Activated CD4-positive, alpha-beta memory T cell treated with anti-CD3 and anti-CD28 coated beads for 36 hours (primary cell): Measurements from ENCODE around the gene EIF4G3. TPM values are rescaled to one million over a fixed set of nuclear protein-coding genes. Genes with fewer than 3 reads are reported as not detected.
"Not testable (repeated sequence)": the region's sequence is repeated elsewhere in the genome, so short reads cannot be mapped to it uniquely, and the experiment has no call there.

Source experiments
- CTCF ChIA-PET: fragments of 350-600 bp; sonication (Branson Sonifier 250); formaldehyde crosslinking; loops from one replicate; lab custom pipeline; 2021; ENCODE audit warnings: antibody characterized with exemption, inconsistent platforms; lab: Charles Lee
- POLR2A ChIA-PET: fragments of 350-600 bp; sonication (Branson Sonifier 250); formaldehyde crosslinking; loops from one replicate; lab custom pipeline; 2021; ENCODE audit warnings: antibody characterized with exemption; lab: Charles Lee
- DNase-seq: peaks from one replicate; pipeline ENCODE4 v3.0.0-alpha.2; 2020
- H3K27ac Mint-ChIP-seq: one replicate; pipeline ENCODE4 v1.8.0; 2021; ENCODE audit warnings: mixed read lengths
- H3K27me3 Mint-ChIP-seq: one replicate; pipeline ENCODE4 v1.8.0; 2021; ENCODE audit warnings: mixed read lengths
- H3K36me3 Mint-ChIP-seq: one replicate; pipeline ENCODE4 v1.8.0; 2021; ENCODE audit warnings: mixed read lengths
- H3K4me1 Mint-ChIP-seq: one replicate; pipeline ENCODE4 v1.8.0; 2021; ENCODE audit warnings: low read depth, mixed read lengths
- H3K4me3 Mint-ChIP-seq: one replicate; pipeline ENCODE4 v1.8.0; 2021; ENCODE audit warnings: mild to moderate bottlenecking, mixed read lengths
- H3K9me3 Mint-ChIP-seq: one replicate; pipeline ENCODE4 v1.8.0; 2021; ENCODE audit warnings: mixed read lengths
- intact Hi-C: fragments of 100-400 bp; cut with micrococcal nuclease; formaldehyde crosslinking; loops from one replicate; pipeline ENCODE4 v1.15.1; 2023
- total RNA-seq, 2 experiments: library from RNA; stranded (reverse); gene quantifications; one replicate each; pipeline ENCODE4 v1.2.3, GENCODE V29; 2021

EIF4G3 gene
- total RNA-seq, 2 experiments from 2014 or later, result 39.9 to 42.7 TPM

DNA sequence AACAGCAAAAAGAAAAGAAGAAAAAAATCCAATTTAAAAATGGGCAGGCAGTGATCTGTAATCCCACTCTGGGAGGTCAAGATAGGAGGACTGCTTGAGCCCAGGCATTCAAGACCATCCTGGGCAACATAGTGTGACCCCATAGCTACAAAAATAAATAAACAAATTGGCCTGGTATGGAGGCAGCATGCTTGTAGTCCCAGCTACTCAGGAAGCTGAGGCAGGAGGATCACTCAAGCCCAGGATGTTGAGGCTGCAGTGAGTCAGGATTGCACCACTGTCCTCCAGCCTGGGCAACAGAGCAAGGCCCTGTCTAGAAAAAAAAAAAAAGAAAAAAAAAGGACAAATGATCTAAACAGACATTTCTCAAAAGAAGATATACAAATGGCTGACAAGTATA, 99.6 kb downstream of the EIF4G3 start:
- Mint-ChIP-seq H3K9me3 (no peaks in the 10 kb centered on the region), H3K27me3 (no peaks in the 10 kb centered on the region), H3K36me3 (peaks cover 6% of the 10 kb centered on the region), H3K4me3 (no peak overlapping the region), H3K27ac (no peak overlapping the region), H3K4me1 (peaks cover 5% of the 10 kb centered on the region)
- intact Hi-C loops, result no loop called here
- no peak for DNase-seq
- POLR2A ChIA-PET, result no interaction called here
- CTCF ChIA-PET, result no interaction called here

DNA sequence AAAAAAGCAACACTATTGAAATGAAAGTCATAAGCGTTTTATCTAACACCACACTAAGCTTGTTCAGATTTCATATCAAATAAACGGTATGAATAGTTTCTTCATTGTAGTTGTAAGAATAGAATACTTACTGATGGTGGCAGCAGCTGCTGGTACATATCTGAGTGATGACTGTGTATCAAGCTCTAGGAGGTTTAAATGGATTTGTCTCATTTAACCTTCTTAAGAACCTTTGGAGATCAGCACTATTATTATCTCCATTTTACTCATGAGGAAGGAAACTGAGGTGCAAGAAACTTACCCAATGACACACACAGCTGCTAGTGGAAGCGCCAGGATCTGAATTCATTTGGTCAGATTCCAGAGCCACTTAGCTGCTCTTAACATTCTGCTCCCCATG, 104.0 kb downstream of the EIF4G3 start:
- DNase-seq, result no peak
- H3K4me1 Mint-ChIP-seq, result peaks cover 5% of the 10 kb centered on the region
- intact Hi-C loops, result no loop called here
- H3K4me3 Mint-ChIP-seq, result no peak overlapping the region
- H3K9me3 Mint-ChIP-seq, result no peaks in the 10 kb centered on the region
- H3K36me3 Mint-ChIP-seq, result peaks cover 2% of the 10 kb centered on the region
- no peak overlapping the region for H3K27ac Mint-ChIP-seq
- no peaks in the 10 kb centered on the region for H3K27me3 Mint-ChIP-seq
- ChIA-PET POLR2A (no interaction called here), CTCF (interaction anchor here (1.3 kb wide), 1 partner anchor 122 kb away, joined by 5 read pairs; no protein-coding TSS in a partner anchor)

- ChIA-PET CTCF (interaction anchor here (0.6 kb wide), 1 partner anchor 11 kb away, joined by 4 read pairs; no protein-coding TSS in a partner anchor), POLR2A (no interaction called here)
- Mint-ChIP-seq H3K27ac (no peak overlapping the region), H3K4me3 (no peak overlapping the region), H3K36me3 (peaks cover 2% of the 10 kb centered on the region), H3K4me1 (no peaks in the 10 kb centered on the region), H3K9me3 (no peaks in the 10 kb centered on the region), H3K27me3 (no peaks in the 10 kb centered on the region)
- intact Hi-C loops, result no loop called here
- DNase-seq, result no peak
Measured at GRCh38 chr1:21069549-21069948, 107.1 kb downstream of the EIF4G3 start.

GRCh38 chr1:21068937-21069336, 107.8 kb downstream of the EIF4G3 start:
- POLR2A ChIA-PET, result no interaction called here
- CTCF ChIA-PET, result no interaction called here
- no peaks in the 10 kb centered on the region for H3K9me3 Mint-ChIP-seq
- no peak for DNase-seq
- H3K27ac Mint-ChIP-seq, result no peak overlapping the region
- H3K36me3 Mint-ChIP-seq, result peaks cover 2% of the 10 kb centered on the region
- no peaks in the 10 kb centered on the region for H3K27me3 Mint-ChIP-seq
- intact Hi-C loops, result no loop called here
- no peaks in the 10 kb centered on the region for H3K4me1 Mint-ChIP-seq
- no peak overlapping the region for H3K4me3 Mint-ChIP-seq

DNA sequence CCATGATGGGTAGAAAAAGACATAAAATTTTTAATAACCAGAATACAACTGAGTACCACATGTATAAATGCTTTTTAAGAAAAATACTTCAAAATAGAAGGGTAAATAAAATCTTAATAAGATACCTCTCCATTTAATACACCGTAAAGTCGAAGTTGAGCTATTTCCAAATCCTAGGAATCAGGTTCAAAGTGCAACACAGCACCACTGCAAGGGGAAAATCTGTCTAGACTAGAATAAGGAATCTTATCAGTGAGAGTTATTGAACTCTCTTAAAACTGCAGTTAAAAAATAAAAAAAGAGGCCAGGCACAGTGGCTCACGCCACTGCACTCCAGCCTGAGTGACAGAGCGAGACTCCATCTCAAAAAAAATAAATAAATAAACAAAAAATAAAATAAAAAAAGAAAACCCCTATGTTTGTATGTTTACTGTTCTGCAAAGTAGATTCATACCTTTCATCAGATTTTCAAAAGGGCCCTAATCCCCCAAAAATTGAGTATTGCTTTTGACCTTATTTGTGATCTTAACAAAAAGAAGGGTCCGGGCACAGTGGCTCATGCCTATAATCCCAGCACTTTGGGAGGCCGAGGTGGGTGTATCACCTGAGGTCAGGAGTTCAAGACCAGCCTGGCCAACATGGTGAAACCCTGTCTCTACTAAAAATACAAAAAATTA, 109.0 kb downstream of the EIF4G3 start:
- Mint-ChIP-seq H3K4me1 (no peaks in the 10 kb centered on the region), H3K9me3 (no peaks in the 10 kb centered on the region), H3K27me3 (no peaks in the 10 kb centered on the region), H3K27ac (no peak overlapping the region), H3K4me3 (no peak overlapping the region), H3K36me3 (peaks cover 2% of the 10 kb centered on the region)
- intact Hi-C loops, result no loop called here
- DNase-seq, result no peak
- ChIA-PET CTCF (no interaction called here), POLR2A (no interaction called here)

DNA sequence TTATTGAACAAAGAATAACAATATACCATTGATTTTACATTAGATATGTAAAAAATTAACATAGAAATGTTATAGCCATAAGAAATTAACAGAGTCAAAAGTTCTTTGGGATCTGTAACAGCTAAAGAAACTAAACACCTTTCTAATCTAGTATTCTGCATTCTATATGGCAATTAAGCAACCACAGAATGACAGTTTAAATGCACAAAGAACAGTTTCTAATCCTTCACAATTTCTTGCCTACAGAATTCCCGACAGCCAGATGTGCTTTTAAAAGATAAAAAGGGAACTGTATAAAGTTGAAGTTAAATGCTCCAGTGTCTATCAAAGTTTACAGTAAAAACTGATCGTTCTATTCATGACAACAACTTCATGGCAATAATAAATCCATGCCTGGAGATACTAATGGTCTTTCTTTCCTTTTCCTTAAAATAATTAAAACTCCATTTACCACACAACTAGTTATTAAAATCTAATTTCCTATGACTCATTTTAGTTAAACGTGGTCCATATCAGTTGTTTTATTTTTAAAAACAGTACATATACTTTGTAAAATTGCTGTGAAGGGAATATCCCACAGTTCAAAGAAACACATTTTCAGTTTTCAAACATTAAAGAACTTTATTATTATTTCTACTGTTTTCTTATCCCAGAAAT, 110.2 kb downstream of the EIF4G3 start:
- H3K36me3 Mint-ChIP-seq, result peaks cover 2% of the 10 kb centered on the region
- intact Hi-C loops, result no loop called here
- DNase-seq, result no peak
- ChIA-PET POLR2A (no interaction called here), CTCF (no interaction called here)
- H3K27ac Mint-ChIP-seq, result no peak overlapping the region
- no peak overlapping the region for H3K4me3 Mint-ChIP-seq
- no peaks in the 10 kb centered on the region for H3K4me1 Mint-ChIP-seq
- no peaks in the 10 kb centered on the region for H3K27me3 Mint-ChIP-seq
- no peaks in the 10 kb centered on the region for H3K9me3 Mint-ChIP-seq

DNA sequence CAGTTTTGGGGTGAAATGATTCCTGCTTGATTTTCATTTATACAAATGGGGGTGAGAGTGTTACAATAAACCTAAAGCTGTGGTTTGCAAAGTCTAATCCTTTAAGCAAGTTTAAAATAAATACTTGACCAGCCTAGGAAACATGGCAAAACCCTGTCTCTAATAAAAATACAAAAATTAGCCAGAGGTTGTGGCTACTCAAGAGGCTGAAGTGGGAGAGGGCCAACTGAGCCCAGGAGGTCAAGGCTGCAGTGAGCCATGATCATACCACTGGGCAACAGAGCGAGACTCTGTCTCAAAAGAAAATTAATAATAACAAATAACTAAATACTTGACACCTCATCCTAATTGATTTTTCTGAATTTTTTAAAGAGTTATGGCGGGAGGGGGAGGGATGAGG, 110.8 kb downstream of the EIF4G3 start:
- no peaks in the 10 kb centered on the region for H3K27me3 Mint-ChIP-seq
- peaks cover 2% of the 10 kb centered on the region for H3K36me3 Mint-ChIP-seq
- CTCF ChIA-PET, result no interaction called here
- no peak overlapping the region for H3K4me3 Mint-ChIP-seq
- POLR2A ChIA-PET, result no interaction called here
- intact Hi-C loops, result no loop called here
- H3K27ac Mint-ChIP-seq, result no peak overlapping the region
- no peaks in the 10 kb centered on the region for H3K9me3 Mint-ChIP-seq
- H3K4me1 Mint-ChIP-seq, result no peaks in the 10 kb centered on the region
- no peak for DNase-seq

DNA sequence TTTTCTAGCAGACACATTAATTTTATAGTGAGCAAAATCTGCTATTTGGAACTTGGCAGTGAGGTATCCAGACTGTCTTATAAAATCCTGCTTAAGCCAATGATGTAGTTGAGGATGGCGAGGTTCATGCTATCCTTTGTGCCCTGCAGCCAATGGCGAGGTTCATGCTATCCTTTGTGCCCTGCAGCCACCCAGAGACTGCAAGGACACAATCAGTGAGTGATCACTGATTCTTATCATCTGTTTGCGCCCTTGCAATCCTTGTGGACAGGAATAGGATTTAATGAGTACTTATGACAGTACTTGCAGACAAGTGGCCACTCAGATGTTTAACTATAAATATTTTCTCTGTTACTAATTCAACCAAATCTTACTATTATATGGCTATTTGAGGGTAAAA, 112.6 kb downstream of the EIF4G3 start:
- Mint-ChIP-seq H3K27me3 (no peaks in the 10 kb centered on the region), H3K4me3 (no peak overlapping the region), H3K27ac (no peak overlapping the region), H3K4me1 (no peaks in the 10 kb centered on the region), H3K36me3 (peaks cover 2% of the 10 kb centered on the region), H3K9me3 (no peaks in the 10 kb centered on the region)
- DNase-seq, result no peak
- intact Hi-C loops, result no loop called here
- CTCF ChIA-PET, result no interaction called here
- POLR2A ChIA-PET, result no interaction called here

DNA sequence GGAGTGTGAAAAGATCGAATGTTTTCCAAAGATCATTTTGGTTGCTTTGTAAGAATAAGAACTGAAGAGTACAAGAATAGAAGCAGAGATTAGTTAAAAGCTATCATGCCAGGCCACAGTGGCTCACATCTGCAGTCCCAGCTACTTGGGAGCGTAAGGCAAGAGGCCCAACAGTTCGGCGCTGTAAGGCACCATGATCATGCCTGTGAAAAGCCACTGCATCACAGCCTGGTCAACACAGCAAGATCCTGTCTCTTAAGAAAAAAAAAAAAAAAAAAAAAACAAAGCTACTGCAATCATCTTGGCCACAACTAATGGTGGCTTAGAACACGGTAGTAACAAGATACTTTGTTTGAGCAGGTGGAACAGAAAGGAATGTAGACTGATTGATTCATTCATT, 116.2 kb downstream of the EIF4G3 start:
- no peak overlapping the region for H3K27ac Mint-ChIP-seq
- no peaks in the 10 kb centered on the region for H3K27me3 Mint-ChIP-seq
- POLR2A ChIA-PET, result no interaction called here
- no peak overlapping the region for H3K4me3 Mint-ChIP-seq
- no peak for DNase-seq
- CTCF ChIA-PET, result no interaction called here
- H3K4me1 Mint-ChIP-seq, result no peaks in the 10 kb centered on the region
- no peaks in the 10 kb centered on the region for H3K9me3 Mint-ChIP-seq
- intact Hi-C loops, result no loop called here
- peaks cover 2% of the 10 kb centered on the region for H3K36me3 Mint-ChIP-seq

GRCh38 chr1:21059021-21059420, 117.7 kb downstream of the EIF4G3 start:
- DNase-seq, result no peak
- Mint-ChIP-seq H3K36me3 (no peaks in the 10 kb centered on the region), H3K9me3 (no peaks in the 10 kb centered on the region), H3K27me3 (no peaks in the 10 kb centered on the region), H3K4me3 (no peak overlapping the region), H3K27ac (no peak overlapping the region), H3K4me1 (no peaks in the 10 kb centered on the region)
- intact Hi-C loops, result no loop called here
- POLR2A ChIA-PET, result no interaction called here
- CTCF ChIA-PET, result no interaction called here

DNA sequence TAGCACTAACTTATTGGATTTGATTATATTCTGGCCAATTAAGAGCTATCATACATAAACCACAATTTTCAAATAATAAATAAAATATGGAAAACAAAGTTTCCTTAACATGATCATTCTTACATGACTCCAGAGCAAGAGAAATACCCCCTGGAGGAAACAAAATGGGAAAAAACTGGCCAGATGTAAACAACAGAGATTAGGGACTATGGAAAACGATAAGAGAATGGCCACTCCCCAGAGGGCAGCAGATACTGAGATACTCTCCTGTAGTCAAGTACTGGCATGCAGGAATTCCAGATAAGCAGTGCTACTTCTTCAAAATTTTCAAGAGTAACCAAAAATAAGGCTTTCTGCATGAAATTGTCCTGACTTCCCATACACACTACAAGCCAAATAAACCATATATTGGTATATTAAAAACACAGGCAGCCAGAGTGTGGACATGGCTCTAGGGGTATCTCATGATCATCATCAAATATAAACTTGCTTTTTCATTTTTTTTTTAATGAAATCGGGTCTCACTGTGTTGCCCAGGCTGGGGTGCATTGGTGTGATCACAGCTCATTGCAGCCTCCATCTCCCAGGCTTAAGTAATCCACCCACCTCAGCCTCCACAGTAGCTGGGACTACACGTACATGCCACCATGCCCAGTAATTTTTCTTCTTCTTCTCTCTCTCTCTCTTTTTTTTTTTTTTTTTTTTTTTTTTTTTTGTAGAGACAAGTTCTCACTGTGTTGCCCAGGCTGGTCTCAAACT, 118.5 kb downstream of the EIF4G3 start:
- H3K27me3 Mint-ChIP-seq, result no peaks in the 10 kb centered on the region
- H3K27ac Mint-ChIP-seq, result no peak overlapping the region
- H3K4me3 Mint-ChIP-seq, result no peak overlapping the region
- CTCF ChIA-PET, result no interaction called here
- intact Hi-C loops, result no loop called here
- H3K9me3 Mint-ChIP-seq, result no peaks in the 10 kb centered on the region
- no peaks in the 10 kb centered on the region for H3K4me1 Mint-ChIP-seq
- POLR2A ChIA-PET, result no interaction called here
- no peaks in the 10 kb centered on the region for H3K36me3 Mint-ChIP-seq
- DNase-seq, result no peak

GRCh38 chr1:21053189-21053928, 123.3 kb downstream of the EIF4G3 start:
- POLR2A ChIA-PET, intact Hi-C loops, H3K4me1 Mint-ChIP-seq, DNase-seq, H3K36me3 Mint-ChIP-seq, H3K9me3 Mint-ChIP-seq, CTCF ChIA-PET, H3K4me3 Mint-ChIP-seq, H3K27ac Mint-ChIP-seq, H3K27me3 Mint-ChIP-seq: not testable (repeated sequence)
